Thoracic aorta (tissue), 2 donors: ENCODE measurements around the gene SCUBE1. TPM values are rescaled to one million over a fixed set of nuclear protein-coding genes. Genes with fewer than 3 reads are reported as not detected.

Experiments used
- ATAC-seq: fragments of 150-250 bp; one replicate; pipeline ENCODE4 v1.8.0; 2017; ENCODE audit warnings: low read depth; ENCODE audit not compliant: insufficient number of reproducible peaks, low FRiP score
- DNase-seq: peaks from one replicate; pipeline ENCODE4 v3.0.0-alpha.2; 2020; ENCODE audit warnings: low spot score
- H3K27ac ChIP-seq, 2 donors: fragments of 200-600 bp; sonication (generic); 1 replicate in 1 of 2; 2 replicates in 1 of 2; pipeline ENCODE4 v1.5.1; 2016; ENCODE audit warnings: mild to moderate bottlenecking in 2 of 2, moderate library complexity in 2 of 2
- H3K27me3 ChIP-seq: fragments of 200-600 bp; sonication (generic); replicated peaks from 2 replicates; pipeline ENCODE4 v1.6.0; 2016; ENCODE audit warnings: mild to moderate bottlenecking; ENCODE audit not compliant: insufficient read depth
- H3K36me3 ChIP-seq: fragments of 200-600 bp; sonication (generic); one replicate; pipeline ENCODE4 v1.5.1; 2016
- H3K4me1 ChIP-seq, 2 donors: fragments of 200-600 bp; sonication (generic); 1 replicate in 1 of 2; 2 replicates in 1 of 2; pipeline versions ENCODE4 v1.5.1 to v1.6.0; 2016; ENCODE audit warnings: low read depth in 2 of 2, mild to moderate bottlenecking in 1 of 2; ENCODE audit not compliant: control insufficient read depth in 1 of 2
- H3K4me3 ChIP-seq: fragments of 200-600 bp; sonication (generic); 2 replicates; pipeline ENCODE4 v1.5.1; 2016; ENCODE audit warnings: mild to moderate bottlenecking
- H3K9me3 ChIP-seq: fragments of 200-600 bp; sonication (generic); 2 replicates; pipeline ENCODE4 v1.5.1; 2016
- CTCF ChIP-seq: fragments of 200-600 bp; sonication (generic); IDR thresholded peaks from one replicate; pipeline ENCODE4 v1.5.1; 2019; ENCODE audit warnings: antibody characterized with exemption
- total RNA-seq, 2 donors: library from RNA; depleted of rRNA; stranded (reverse); fragments of >200 nt; gene quantifications; one replicate each; pipeline versions ENCODE4 v1.1.0 to v1.2.3, GENCODE V29; 2016

Gene SCUBE1
- total RNA-seq, 2 donors from 2014 or later, result 6.0 to 25.0 TPM

GRCh38 chr22:43154887-43155536 lies 188.2 kb downstream of the SCUBE1 start:
- TF ChIP-seq CTCF, result no peak
- ATAC-seq (no peak), DNase-seq (no peak)
- Histone ChIP-seq H3K27ac (no peak overlapping the region), H3K36me3 (no peaks in the 10 kb centered on the region), H3K27me3 (no peaks in the 10 kb centered on the region), H3K4me1 (peaks cover 14 to 22% of the 10 kb centered on the region in 2 donors), H3K4me3 (no peak overlapping the region), H3K9me3 (no peaks in the 10 kb centered on the region)

DNA sequence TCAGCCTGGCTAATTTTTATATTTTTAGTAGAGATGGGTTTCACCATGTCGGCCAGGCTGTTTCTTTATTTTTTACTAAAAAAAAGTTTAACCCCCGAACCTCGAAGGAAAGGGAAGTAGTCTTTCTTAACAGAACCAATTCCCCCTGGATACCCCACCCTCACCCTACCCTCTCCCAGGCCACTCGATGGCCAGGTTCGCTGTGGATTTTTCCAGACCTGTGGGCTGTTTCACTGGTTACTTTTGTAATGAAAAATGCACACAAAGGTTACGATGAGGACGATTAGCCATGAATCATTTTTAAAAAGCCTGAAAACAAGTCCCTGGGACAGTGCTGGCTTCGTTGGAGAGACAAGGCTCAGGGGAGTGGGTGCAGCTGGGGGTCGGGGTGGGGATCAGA lies 189.3 kb downstream of the SCUBE1 start:
- Histone ChIP-seq H3K9me3 (no peaks in the 10 kb centered on the region), H3K36me3 (no peaks in the 10 kb centered on the region), H3K27me3 (no peaks in the 10 kb centered on the region), H3K27ac (no peak overlapping the region), H3K4me1 (peaks cover 14 to 22% of the 10 kb centered on the region in 2 donors), H3K4me3 (peak overlapping the region; percentile 36)
- DNase-seq, result no peak
- TF ChIP-seq CTCF, result no peak
- no peak for ATAC-seq

DNA sequence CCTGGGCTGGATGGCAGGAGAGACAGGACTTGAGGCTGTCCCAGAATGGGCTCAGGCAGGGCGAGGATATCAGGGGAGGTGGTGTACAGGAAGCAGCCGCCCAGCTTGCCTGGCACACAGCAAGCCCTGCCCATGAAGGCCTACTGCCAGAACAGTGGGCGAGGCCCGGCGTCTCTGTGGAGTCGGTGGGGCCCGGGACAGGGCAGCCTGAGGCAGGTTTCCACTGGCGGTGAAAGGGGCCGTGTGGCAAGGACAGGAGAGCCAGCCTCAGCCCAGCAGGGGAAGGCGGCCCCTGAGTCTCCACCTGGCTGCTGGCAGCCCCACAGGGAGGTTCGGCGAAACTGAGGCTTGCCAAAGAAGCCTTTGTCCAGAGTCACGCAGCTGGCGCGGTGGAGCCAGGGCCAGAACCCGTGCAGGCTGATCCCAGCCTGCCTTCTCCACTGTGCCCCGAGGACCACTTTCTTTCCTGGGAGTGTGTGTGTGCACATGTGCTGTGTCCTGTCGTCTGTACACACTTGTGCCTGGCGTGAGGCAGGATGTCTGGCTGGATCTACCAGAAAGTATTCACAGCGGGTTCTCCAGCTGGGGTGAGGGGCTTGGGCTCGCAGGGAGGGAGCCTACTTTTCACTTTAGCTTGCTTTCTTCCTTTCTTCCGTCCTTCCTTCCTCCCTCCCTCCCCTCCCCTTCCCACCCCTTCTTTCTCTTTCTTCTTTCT lies 190.7 kb downstream of the SCUBE1 start:
- Histone ChIP-seq H3K27ac (peak overlapping the region; percentile 55 to 86), H3K27me3 (no peaks in the 10 kb centered on the region), H3K36me3 (no peaks in the 10 kb centered on the region), H3K4me3 (peak overlapping the region; percentile 93), H3K4me1 (peaks cover 14 to 22% of the 10 kb centered on the region in 2 donors), H3K9me3 (no peaks in the 10 kb centered on the region)
- peak; percentile 50 for DNase-seq
- ATAC-seq, result no peak
- TF ChIP-seq CTCF, result no peak

DNA sequence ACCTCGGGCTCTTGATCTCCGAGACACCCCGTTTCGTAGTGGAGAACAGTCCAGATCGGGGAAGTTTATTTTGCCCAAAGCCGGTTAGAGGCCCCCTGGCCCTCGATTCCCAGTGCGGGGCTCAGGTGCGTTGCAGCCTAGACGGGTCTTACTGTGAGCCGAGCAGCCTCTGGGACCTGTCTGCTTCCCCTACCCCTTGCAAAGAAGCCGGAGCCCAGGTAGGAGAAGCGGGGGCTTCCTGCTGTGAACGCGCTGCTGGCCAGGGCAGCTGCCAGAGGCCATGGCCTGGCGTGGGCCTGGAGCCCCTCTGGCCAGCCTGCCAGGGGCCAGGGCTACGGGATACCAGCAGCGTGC lies 191.2 kb downstream of the SCUBE1 start:
- Histone ChIP-seq H3K9me3 (no peaks in the 10 kb centered on the region), H3K4me1 (peaks cover 14 to 22% of the 10 kb centered on the region in 2 donors), H3K27me3 (no peaks in the 10 kb centered on the region), H3K4me3 (peak overlapping the region; percentile 93), H3K36me3 (no peaks in the 10 kb centered on the region), H3K27ac (peak overlapping the region; percentile 55 to 86)
- no peak for ATAC-seq
- TF ChIP-seq CTCF, result no peak
- DNase-seq, result no peak

DNA sequence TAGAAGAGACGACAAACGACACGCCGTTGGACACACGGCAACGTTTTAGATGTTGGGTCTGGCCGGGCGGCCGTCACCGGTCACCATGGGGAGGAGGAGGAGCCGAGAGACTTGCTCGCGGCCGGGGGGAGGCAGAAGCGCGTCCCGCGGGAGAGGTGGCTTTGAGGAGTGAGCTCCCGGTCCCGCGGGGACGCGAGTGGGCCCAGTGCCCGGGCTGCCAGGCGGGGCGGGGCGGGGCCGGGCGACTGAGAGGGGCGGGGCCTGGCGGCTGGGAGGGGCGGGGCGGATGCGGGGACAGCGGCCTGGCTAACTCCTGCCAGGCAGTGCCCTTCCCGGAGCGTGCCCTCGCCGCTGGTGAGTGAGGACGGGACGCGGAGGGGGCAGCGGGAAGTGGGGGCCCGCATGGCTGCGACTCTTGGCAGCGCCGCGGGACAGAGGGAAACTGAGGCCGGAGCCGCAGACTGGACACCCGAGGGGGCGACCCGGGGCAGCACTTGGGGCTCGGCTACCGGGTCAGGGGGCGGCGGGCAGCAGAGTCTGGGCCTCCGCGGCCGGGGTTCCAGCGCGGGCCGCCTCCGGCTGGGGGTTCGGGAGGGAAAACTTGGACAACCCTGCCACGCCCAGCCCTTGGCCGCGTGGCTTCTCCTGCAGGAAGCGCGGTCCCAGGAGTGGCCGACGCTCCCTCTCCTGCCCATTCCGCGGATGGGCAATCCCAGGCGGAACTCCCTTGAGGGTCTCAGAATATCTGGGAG lies 191.7 kb downstream of the SCUBE1 start, which contains the start of gene TSPO:
Gene TSPO, plus strand, starts transcription at position 309 of the 752 bp plus-strand sequence. CDS start 7,680 bp downstream, outside the sequence.
- peak within 1 kb of the TSS; percentile 55 to 86 for H3K27ac ChIP-seq
- peaks cover 14 to 22% of the 10 kb centered on the region in 2 donors for H3K4me1 ChIP-seq
- no peaks in the 10 kb centered on the region for H3K36me3 ChIP-seq
- DNase-seq (peak; percentile 43), ATAC-seq (peak; percentile 67)
- no peaks in the 10 kb centered on the region for H3K27me3 ChIP-seq
- TF ChIP-seq CTCF, result no peak
- no peaks in the 10 kb centered on the region for H3K9me3 ChIP-seq
- peak within 1 kb of the TSS; percentile 93 for H3K4me3 ChIP-seq
